SK-N-SH (cell line): ENCODE measurements around the gene CD36.

Source experiments
- CTCF ChIP-seq: fragments of 200-600 bp; sonication (generic); IDR thresholded peaks from 2 replicates; pipeline ENCODE4 v1.6.1; 2017; ENCODE audit warnings: antibody characterized with exemption, mild to moderate bottlenecking, moderate library complexity
- EP300 ChIP-seq, 2 experiments: IDR thresholded peaks; 2 replicates each; pipeline versions ENCODE4 v1.4.0 to v1.6.1; 2012; ENCODE audit warnings: borderline replicate concordance in 1 of 2, low read depth in 1 of 2, low read length in 1 of 2
- NRF1 ChIP-seq: IDR thresholded peaks from 2 replicates; pipeline ENCODE4 v1.6.1; 2012; ENCODE audit warnings: low read depth, mild to moderate bottlenecking, low read length
- POLR2AphosphoS5 ChIP-seq: IDR thresholded peaks from 2 replicates; pipeline ENCODE4 v1.6.1; 2012; ENCODE audit warnings: low read depth, low read length
- REST ChIP-seq: IDR thresholded peaks from 2 replicates; pipeline ENCODE4 v1.6.1; 2012; ENCODE audit warnings: mild to moderate bottlenecking, low read depth, low read length, moderate library complexity

- TF ChIP-seq NRF1 (no peak), EP300 (IDR thresholded peaks at IDR 0.05; ENCODE audit: borderline replicate concordance in 1 of 2, low read depth in 1 of 2, low read length in 1 of 2) (no peak), CTCF (no peak), POLR2AphosphoS5 (no peak), REST (no peak)
These were observed 18.7 kb upstream of the CD36 start for GRCh38 chr7:80619741-80620140.
